Measurements from ENCODE around the gene HDDC3.

GRCh38 chr15:90974216-90974615 lies 41.9 kb upstream of the HDDC3 start:
- TF ChIP-seq CTCF (IDR thresholded peaks at IDR 0.05) (no peak), POLR2A (IDR thresholded peaks at IDR 0.05) (no peak)

All from lower leg skin (tissue), 3 donors.